Stimulated activated CD4-positive, alpha-beta T cell treated with anti-CD3 and anti-CD28 coated beads, Interleukin-15, amount 100 ng/mL, for 24 hours (primary cell): Measurements from ENCODE around the gene FTL.

Source experiments
- DNase-seq: peaks from one replicate; pipeline ENCODE4 v3.0.0-alpha.2; 2020

FTL gene

DNA sequence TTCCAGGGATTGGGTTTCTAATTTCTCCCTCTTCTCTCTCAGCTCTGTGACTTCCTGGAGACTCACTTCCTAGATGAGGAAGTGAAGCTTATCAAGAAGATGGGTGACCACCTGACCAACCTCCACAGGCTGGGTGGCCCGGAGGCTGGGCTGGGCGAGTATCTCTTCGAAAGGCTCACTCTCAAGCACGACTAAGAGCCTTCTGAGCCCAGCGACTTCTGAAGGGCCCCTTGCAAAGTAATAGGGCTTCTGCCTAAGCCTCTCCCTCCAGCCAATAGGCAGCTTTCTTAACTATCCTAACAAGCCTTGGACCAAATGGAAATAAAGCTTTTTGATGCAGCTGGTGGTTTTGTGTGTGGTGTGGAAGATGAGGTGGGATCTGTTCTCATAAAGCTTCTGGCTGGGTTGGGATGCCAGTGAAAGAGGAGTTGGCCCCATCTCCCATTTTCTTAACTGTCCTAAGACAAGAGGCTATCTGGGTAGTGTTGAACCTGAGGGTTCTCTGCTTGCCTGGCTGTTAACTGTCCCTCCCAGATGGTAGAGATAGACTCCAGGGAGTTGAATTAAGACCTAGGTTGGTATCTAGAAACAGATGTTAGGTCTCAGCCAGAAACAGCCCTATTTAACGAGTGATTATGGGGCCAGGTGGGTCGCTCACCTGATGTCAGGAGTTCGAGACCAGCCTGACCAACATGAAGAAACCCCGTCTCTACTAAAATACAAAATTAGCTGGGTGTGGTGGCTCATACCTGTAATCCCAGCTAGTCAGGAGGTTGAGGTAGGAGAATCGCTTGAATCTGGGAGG, 1.6 kb downstream of the FTL start:
- DNase-seq: peak; percentile 26

- peak; percentile 21 for DNase-seq
These were observed 2.5 kb downstream of the FTL start for GRCh38 chr19:48967346-48968178.

DNA sequence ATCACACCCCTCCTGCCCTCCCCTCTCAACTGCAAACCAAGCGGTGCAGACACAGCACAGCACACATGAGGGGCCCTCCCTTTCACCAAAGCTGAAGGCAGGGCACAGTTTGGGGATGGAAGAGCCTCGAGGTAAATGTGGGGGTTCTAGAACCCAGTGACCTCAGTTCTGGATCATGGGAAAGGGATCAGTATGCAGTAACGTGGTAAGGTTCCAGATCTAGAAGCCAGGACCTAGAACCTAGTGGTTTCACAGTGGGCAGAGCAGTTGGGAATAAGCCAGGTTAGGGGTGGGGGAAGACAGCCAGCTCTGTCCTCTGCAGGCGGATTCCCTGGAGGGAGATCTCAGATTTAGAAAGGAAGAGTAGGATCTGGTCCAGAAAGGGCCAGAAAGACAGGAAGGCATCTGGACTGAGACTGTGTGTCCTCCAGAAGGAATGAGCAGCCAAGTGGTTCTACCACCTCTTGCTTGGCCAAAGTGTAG, 3.1 kb downstream of the FTL start:
- DNase-seq: peak; percentile 15

DNA sequence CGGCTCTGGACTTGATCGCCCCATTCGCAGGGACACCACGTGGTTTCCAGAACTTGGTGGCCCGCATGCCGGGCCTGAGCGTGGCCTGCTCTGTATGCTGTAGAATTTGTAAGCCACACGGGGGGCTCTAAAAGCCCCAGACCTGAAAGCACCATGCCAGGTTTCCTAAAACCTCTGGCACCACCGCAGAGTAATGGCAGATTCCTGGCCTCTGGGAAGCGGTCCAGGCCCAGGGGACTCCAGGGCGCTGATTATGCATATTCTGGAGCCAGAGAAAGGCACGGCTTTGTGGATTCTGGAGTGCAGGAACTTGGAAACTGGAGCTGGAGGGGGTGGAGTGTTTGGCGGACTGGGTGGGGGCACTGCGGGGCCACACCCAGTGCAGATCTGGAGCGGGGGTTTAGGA, 3.7 kb downstream of the FTL start:
- DNase-seq: no peak

DNA sequence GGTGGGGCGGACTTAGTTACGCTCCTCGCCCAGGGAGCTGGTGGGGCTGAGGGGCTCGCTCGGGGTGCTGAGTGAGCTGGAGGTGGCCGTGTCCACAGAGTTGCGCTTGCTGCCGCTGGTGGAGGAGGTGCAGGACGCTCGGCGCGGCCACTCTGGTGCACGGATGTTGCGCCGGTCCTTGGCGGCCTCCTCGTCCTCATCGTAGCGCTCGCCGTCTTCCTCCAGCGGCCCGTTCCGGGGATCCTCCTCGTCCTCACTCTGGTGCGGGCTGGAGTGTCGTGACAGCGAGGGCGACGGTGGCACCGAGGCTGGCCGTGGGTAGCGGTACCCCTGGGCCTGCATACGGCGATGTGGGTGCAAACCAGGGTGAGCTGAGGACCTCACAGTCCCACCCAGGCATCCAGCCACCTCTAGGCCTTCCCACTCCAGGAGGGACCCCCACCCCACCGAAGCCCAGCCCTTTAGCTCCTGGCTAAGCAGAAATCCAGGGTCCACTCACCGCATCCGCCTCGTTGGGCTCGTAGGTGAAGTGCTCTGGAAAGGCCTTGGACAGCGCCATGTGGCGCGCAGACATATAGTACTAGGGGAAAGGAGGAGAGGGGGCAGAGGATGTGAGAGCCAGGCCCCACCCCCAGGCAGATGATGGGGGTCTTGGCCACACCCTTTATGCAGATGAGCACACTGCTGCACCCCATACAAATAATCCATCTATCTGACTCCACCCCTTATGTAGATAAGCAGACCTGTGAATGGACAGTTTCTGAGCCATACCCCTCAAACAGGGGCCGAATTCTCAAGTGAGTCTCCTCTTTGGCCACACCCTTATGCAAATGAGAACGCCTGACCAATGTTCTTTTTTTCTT, 4.4 kb downstream of the FTL start:
- DNase-seq: no peak

DNA sequence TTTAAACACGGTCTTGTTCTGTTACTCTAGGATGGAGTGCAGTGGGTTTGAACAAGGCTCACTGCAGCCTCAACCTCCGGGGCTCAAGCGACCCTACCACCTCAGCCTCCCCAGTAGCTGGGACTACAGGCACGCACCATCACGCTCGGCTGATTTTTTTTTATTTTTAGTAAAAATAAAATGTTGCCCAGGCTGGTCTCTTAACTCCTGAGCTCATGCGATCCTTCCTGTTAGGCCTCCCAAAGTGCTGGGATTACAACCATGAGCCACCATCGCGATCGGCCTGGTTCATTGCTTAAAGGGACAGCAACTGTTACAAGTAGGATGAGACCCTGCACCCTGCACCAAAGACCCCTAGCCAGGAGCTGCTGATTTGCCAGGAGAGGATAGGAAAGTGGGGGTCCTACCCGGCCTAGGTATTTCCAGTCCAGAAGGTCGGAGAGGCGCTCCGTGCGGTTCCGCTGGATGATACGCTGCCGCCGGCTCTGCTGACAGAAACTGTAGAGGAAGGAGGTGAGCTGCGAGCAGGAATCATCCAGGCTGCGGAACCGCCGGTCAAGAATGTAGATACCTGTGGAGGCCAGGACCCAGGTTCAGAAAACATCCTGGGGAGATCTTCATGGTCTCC, 5.1 kb downstream of the FTL start:
- DNase-seq: no peak

- peak; percentile 89 for DNase-seq
These were observed 5.8 kb downstream of the FTL start for GRCh38 chr19:48970923-48971395.

- no peak for DNase-seq
These were observed 11.1 kb downstream of the FTL start for GRCh38 chr19:48975947-48976847.

DNA sequence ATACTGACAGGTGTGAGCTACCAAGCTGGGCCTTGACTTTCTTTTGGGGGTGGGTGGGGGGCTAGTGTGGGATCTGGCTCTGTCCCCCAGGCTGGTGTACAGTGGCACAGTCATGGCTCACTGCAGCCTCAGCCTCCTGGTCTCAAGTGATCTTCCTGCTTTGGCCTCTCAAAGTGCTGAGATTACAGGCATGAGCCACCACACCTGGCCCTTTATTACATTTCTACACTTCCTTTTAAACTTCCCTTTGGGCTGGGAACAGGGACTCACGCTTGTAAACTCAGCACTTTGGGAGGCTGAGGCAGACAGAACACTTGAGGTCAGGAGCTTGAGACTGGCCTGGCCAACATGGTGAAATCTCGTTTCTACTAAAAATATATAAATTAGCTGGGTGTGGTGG, 12.0 kb downstream of the FTL start:
- DNase-seq: no peak

GRCh38 chr19:48982280-48982679, 17.2 kb downstream of the FTL start:
- no peak for DNase-seq

- DNase-seq: no peak
These were observed 20.6 kb downstream of the FTL start for GRCh38 chr19:48985711-48986110.

GRCh38 chr19:48986211-48986610, 21.1 kb downstream of the FTL start:
- no peak for DNase-seq

DNA sequence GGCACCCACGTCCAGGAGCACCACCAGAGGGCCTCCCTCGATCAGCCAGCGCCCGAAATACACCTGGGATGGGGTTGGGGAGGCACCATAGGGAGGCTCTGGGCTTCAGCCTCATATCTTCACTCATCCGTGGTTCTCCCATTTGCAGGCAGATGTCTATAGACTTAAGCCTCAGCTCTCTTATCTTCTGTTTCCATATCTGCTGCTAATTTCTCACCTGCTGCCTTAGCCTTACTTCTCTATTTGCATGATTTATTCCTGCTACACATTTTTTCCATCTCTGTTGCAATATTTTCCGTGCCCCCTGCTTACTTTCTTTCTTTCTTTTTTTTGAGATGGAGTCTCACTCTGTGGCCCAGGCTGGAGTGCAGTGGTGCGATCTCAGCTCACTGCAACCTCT, 22.2 kb downstream of the FTL start:
- DNase-seq: no peak

DNA sequence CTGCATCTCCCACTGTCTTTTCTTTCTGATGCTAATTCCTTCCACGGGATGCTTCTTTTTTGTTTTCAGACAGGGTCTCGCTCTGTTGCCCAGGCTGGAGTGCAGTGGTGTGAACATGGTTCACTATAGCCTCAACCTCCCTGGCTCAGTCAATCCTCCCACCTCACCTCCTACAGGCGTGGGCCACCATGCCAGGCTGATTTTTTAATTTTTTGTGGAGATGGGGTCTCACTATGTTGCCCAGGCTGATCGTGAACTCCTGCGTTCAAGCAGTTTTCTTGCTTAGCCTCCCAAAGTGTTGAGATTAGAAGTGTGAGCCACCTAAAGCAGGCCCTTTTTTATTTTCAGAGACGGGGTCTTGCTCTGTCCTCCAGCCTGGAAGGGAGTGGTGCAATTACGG, 23.2 kb downstream of the FTL start:
- no peak for DNase-seq

DNA sequence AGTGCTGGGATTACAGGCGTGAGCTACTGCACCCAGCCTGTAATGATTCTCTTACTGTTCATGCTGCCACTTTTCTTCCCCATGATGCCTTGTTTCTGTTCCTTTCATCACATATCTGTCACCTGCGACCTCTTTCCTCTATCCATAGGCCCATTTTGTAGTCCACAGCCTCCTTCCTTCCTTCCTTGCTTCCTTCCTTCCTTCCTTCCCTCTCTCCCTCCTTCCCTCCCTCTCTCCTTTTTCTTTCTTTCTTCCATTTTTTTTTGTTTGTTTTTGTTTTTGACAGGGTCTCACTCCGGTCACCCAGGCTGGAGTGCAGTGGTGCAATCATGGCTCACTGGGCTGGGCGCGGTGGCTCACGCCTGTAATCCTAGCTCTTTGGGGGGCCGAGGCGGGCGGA, 23.8 kb downstream of the FTL start:
- no peak for DNase-seq

- DNase-seq: no peak
These were observed 24.7 kb downstream of the FTL start for GRCh38 chr19:48989701-48990291.

DNA sequence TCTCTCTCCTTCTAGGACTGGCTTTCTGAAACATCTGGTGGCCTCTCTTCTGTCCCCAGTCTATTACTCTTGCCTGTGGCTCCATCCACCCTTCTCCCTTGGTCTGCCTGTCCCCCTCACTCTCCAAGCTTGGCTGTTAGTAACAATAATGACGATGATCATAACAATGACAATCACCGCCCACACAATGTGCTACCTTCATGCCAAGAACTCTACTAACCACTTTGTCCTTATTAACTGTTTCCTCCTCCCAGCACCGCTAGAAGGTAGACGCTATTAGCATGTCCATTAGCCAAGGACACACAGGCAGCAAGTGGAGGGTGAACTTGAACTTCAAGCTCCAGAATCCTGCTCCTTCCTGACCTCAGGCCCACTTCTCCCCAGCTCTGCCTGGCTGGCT, 25.3 kb downstream of the FTL start:
- DNase-seq: no peak

GRCh38 chr19:48991011-48991609, 26.0 kb downstream of the FTL start:
- DNase-seq: no peak

DNA sequence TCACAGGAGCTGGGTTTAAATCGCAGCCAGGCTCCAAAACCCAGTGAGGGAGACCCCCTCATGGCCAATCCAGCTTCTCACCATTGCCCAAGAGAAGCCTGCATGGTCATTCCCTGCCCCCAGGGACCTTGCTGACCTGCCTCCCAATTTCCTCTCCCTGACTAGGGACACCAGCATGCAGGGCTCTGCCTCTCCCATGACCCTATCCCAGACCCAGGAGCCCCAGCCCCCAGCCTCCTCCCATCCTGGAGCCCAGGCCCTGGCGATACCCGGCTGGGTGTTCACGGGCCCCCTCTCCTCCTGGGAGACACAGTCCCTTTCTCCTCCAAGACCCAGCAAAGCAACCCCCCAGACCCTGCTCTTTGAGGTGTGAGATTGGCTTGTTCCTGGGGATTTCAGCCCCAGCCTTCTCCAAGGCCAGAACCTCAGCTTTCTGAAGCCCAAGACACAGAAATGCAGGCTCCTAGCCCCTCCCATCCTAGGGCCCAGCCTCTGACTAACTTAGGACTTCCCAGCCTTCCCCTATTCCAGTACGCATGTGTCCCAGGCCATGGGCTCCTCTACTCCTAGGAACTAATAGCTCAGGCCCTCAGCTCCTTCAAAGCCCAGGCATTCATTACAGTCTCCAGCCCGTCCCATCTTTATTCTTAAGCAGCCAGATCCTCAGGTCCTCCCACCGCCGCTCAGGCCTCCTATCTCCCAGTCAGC, 26.9 kb downstream of the FTL start:
- no peak for DNase-seq
